ENCODE measurements around the gene KIAA1217.

DNA sequence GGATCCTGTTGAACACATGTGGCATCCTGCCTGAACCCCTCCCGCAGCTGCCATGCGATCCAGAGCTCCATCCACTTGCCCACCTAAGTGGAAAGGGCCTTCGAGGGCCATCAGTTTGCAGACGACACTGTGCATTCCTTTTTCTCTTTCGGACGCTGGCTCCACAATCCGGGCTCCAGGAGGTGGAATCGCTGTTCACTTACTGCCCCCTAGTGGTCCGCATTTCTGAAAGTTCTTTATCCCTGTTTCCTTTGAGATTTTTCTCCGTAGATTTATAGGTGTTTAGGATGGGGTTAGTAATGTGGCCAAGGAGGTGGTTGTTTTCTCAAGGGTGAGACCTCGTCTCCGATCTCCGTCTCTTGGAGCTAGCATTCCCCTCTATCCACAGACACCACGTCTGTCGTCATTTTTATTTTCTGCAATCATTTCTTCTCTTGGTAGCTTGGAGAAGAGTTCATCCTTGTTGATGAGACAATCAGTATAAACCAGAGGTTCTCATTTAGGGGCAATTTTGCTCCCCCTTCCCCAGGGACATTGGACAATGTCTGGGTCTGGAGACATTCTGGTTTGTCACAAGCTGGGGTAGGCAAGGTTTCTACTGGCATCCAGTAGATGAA is 310.2 kb downstream of the KIAA1217 start:
- TF ChIP-seq CTCF (IDR thresholded peaks at IDR 0.05) (peak; percentile 66), FOXP1 (CRISPR knock-in tag; IDR thresholded peaks at IDR 0.05; ENCODE audit: borderline replicate concordance) (no peak), ZNF263 (CRISPR knock-in tag; IDR thresholded peaks at IDR 0.05; ENCODE audit: low read depth) (no peak), IRF2 (CRISPR knock-in tag; IDR thresholded peaks at IDR 0.05; ENCODE audit: borderline replicate concordance, low read depth) (no peak), CREB1 (CRISPR knock-in tag; IDR thresholded peaks at IDR 0.05) (no peak), SP1 (CRISPR knock-in tag; conservative IDR thresholded peaks at IDR 0.05) (no peak)
- TF ChIP-seq, protein P1, sequence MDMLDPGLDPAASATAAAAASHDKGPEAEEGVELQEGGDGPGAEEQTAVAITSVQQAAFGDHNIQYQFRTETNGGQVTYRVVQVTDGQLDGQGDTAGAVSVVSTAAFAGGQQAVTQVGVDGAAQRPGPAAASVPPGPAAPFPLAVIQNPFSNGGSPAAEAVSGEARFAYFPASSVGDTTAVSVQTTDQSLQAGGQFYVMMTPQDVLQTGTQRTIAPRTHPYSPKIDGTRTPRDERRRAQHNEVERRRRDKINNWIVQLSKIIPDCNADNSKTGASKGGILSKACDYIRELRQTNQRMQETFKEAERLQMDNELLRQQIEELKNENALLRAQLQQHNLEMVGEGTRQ (CRISPR knock-in tag; IDR thresholded peaks at IDR 0.05), result no peak
- TF ChIP-seq, protein P2, sequence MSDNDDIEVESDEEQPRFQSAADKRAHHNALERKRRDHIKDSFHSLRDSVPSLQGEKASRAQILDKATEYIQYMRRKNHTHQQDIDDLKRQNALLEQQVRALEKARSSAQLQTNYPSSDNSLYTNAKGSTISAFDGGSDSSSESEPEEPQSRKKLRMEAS (CRISPR knock-in tag; IDR thresholded peaks at IDR 0.05), result no peak
